Measurements from ENCODE around the gene ARMC12.

GRCh38 chr6:35708585-35708984, 28.2 kb upstream of the ARMC12 start:
- TF ChIP-seq CTCF (conservative IDR thresholded peaks at IDR 0.05 in 1 of 2, IDR thresholded peaks at IDR 0.05 in 1 of 2; ENCODE audit: extremely low read depth in 1 of 2, insufficient read depth in 1 of 2, low read depth in 1 of 2, low read length in 2 of 2) (no peak), EZH2 (IDR thresholded peaks at IDR 0.05; ENCODE audit: borderline replicate concordance, low read length) (no peak)
